GM19238 (cell line): ENCODE results near the gene FAM83D.

Experiments
- DNase-seq: peaks from one replicate; pipeline ENCODE4 v3.0.0; 2011; ENCODE audit warnings: low spot score; ENCODE audit not compliant: insufficient read length

FAM83D gene

GRCh38 chr20:38895098-38895949 is 30.9 kb upstream of the FAM83D start:
- DNase-seq: no peak

- no peak for DNase-seq
Measured at GRCh38 chr20:38896009-38896594, 30.1 kb upstream of the FAM83D start.

GRCh38 chr20:38897267-38897666 is 28.9 kb upstream of the FAM83D start:
- DNase-seq: no peak

GRCh38 chr20:38900606-38901005 is 25.6 kb upstream of the FAM83D start:
- no peak for DNase-seq

GRCh38 chr20:38902601-38903000 is 23.6 kb upstream of the FAM83D start:
- DNase-seq: no peak

- no peak for DNase-seq
Measured at GRCh38 chr20:38903335-38903734, 22.9 kb upstream of the FAM83D start.

GRCh38 chr20:38905375-38905774 is 20.8 kb upstream of the FAM83D start:
- no peak for DNase-seq

- no peak for DNase-seq
Measured at GRCh38 chr20:38907918-38908677, 18.1 kb upstream of the FAM83D start.

- no peak for DNase-seq
Measured at GRCh38 chr20:38915355-38915754, 10.9 kb upstream of the FAM83D start.

GRCh38 chr20:38917657-38918056 is 8.6 kb upstream of the FAM83D start:
- DNase-seq: no peak

- no peak for DNase-seq
Measured at GRCh38 chr20:38918172-38918571, 8.0 kb upstream of the FAM83D start.

GRCh38 chr20:38919683-38920082 is 6.5 kb upstream of the FAM83D start:
- DNase-seq: no peak

- no peak for DNase-seq
Measured at GRCh38 chr20:38920411-38920810, 5.8 kb upstream of the FAM83D start.

GRCh38 chr20:38920851-38921250 is 5.4 kb upstream of the FAM83D start:
- no peak for DNase-seq

GRCh38 chr20:38924718-38925117 is 1.5 kb upstream of the FAM83D start:
- DNase-seq: no peak

GRCh38 chr20:38926934-38927616 is 858 bp downstream of the FAM83D start:
- DNase-seq: no peak

- DNase-seq: no peak
Measured at GRCh38 chr20:38927902-38928578, 1.8 kb downstream of the FAM83D start.

GRCh38 chr20:38930242-38930569 is 4.0 kb downstream of the FAM83D start:
- no peak for DNase-seq

GRCh38 chr20:38931984-38932383 is 5.8 kb downstream of the FAM83D start:
- DNase-seq: no peak

- DNase-seq: no peak
Measured at GRCh38 chr20:38932457-38933120, 6.4 kb downstream of the FAM83D start.

GRCh38 chr20:38934530-38934929 is 8.3 kb downstream of the FAM83D start:
- no peak for DNase-seq
